ENCODE data around the gene PRELP.

DNA sequence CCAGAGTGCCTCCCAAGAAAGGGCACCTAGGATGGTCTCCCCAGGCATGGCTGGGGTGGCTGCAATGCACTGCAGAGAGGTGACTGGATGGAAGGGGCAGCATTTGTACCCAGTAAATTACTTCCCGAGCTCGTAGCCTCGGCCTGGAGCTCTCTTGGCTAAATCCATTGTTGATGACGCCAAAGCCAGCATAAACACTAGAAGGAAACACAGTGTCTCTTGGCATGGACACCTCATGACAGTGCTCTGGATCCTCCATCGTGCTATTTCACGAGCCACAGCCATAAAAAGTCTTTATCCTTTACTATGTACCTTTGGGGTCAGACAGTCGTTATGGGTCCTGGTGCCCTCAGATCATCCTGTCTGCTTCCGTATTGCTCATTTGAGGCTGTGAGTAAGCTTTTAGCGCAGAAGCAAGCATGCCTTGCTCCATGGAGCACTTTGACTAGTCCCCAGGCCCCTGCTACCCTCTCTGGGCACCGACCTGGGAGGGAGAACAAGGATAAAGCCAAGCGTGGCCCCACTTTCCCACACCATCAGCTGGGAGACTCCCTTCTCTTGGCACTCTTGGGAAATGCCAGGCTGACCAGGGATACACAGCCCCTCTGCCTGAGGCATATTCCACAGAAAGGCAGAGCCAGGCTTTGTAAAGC, 10.3 kb upstream of the PRELP start:
- TF ChIP-seq SIN3A (IDR thresholded peaks at IDR 0.05; ENCODE audit: borderline replicate concordance, insufficient read depth, low read length) (no peak), FOXP2 (optimal IDR thresholded peaks at IDR 0.05; ENCODE audit: borderline replicate concordance, extremely low read depth, extremely low read length, insufficient read depth) (no peak), POLR2AphosphoS5 (IDR thresholded peaks at IDR 0.05; ENCODE audit: low read depth, low read length) (no peak), TAF1 (IDR thresholded peaks at IDR 0.05; ENCODE audit: borderline replicate concordance, insufficient read depth, low read length) (no peak)
